ENCODE results near the gene CDHR2. TPM values are rescaled to one million over a fixed set of nuclear protein-coding genes. Genes with fewer than 3 reads are reported as not detected.

Gene CDHR2
- total and polyA plus RNA-seq, 2 of the 13 experiments (the other 11 are each of a cell fraction or from before 2014, with no cell fraction given), result 17.9 to 20.9 TPM

GRCh38 chr5:176536902-176537553 lies 12.1 kb upstream of the CDHR2 start, which contains the start of gene RNF44 (continued):
- TF ChIP-seq ZNF503 (CRISPR knock-in tag; IDR thresholded peaks at IDR 0.05), result no peak
- TF ChIP-seq SOX13 (IDR thresholded peaks at IDR 0.05), result no peak
- peak in 1 of 2 experiments; percentile 64; a peak in 3 of 4 replicates for TF ChIP-seq SOX13 (CRISPR knock-in tag; conservative IDR thresholded peaks at IDR 0.05 in 1 of 2, IDR thresholded peaks at IDR 0.05 in 1 of 2)
- TF ChIP-seq ZNF121 (CRISPR knock-in tag; IDR thresholded peaks at IDR 0.05), result no peak
- no peak for TF ChIP-seq ZNF646 (CRISPR knock-in tag; IDR thresholded peaks at IDR 0.05)
- TF ChIP-seq ZNF430 (CRISPR knock-in tag; IDR thresholded peaks at IDR 0.05), result no peak
- 0 out of 2 replicates have a peak, but pooled peaks have one; percentile 11 for TF ChIP-seq ZNF773 (CRISPR knock-in tag; IDR thresholded peaks at IDR 0.05; ENCODE audit: borderline replicate concordance)
- TF ChIP-seq TFE3 (CRISPR knock-in tag; IDR thresholded peaks at IDR 0.05), result no peak
- 0 out of 2 replicates have a peak, but pooled peaks have one; percentile 24 for TF ChIP-seq HOXA5 (CRISPR knock-in tag; IDR thresholded peaks at IDR 0.05)
- peak; percentile 76; the same call in 1 of the 2 replicates for TF ChIP-seq ZNF777 (CRISPR knock-in tag; IDR thresholded peaks at IDR 0.05)
- no peak for TF ChIP-seq ZBTB8A (CRISPR knock-in tag; IDR thresholded peaks at IDR 0.05; ENCODE audit: borderline replicate concordance, low read depth)
- TF ChIP-seq REST (IDR thresholded peaks at IDR 0.05; ENCODE audit: borderline replicate concordance in 1 of 2, low read depth in 1 of 2, low read length in 2 of 2), result peak in 1 of 2 experiments; percentile 73; a peak in 2 of 4 replicates
- no peak for TF ChIP-seq PCBP2 (optimal IDR thresholded peaks at IDR 0.05; ENCODE audit: low read depth, low read length, poor library complexity, severe bottlenecking)
- TF ChIP-seq NFYC (CRISPR knock-in tag; IDR thresholded peaks at IDR 0.05), result peak; percentile 61
- TF ChIP-seq HCFC1 (IDR thresholded peaks at IDR 0.05; ENCODE audit: low read depth, low read length), result no peak

Measured in HepG2 (cell line).